ENCODE data around the gene PCDH18.

DNA sequence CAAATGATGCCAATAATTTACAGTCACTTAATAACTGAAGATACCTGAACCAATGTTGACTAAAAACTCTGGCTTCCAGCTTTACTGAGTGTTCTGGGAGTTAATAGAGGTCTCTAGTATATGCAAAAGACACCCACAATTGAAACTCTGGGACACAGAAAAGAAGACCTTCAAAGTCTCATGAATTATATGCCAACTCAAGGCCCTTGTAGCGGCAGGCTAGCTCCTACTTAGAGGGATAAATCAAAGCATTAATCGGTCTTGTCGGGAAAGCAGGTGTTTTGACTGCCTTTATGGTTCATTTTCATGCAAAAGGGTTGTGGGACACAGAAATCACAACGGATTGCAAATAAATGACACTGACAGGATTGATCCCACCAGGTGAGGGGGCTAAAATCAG lies 55.9 kb downstream of the PCDH18 start:
- TF ChIP-seq POLR2A (IDR thresholded peaks at IDR 0.05; ENCODE audit: low read length) (no peak), GATA1 (IDR thresholded peaks at IDR 0.05; ENCODE audit: low read depth, low read length) (no peak)
